Measurements from ENCODE around the gene GP5.

The GP5 gene

GRCh38 chr3:194399166-194399565 is at the start of gene GP5:
Gene GP5, minus strand, starts transcription at chr3:194399266. Its CDS starts 984 bp downstream, at chr3:194398282.
- peaks cover 22% of the 10 kb centered on the region for H3K27me3 Mint-ChIP-seq
- peaks cover 24% of the 10 kb centered on the region for H3K4me1 Mint-ChIP-seq
- no peaks in the 10 kb centered on the region for H3K36me3 Mint-ChIP-seq
- DNase-seq (ENCODE audit: low spot score in 2 of 2) = no peak
- peak within 1 kb of the TSS; percentile 81 for H3K4me3 Mint-ChIP-seq
- no peak for ATAC-seq (ENCODE audit: low read depth)
- H3K27ac Mint-ChIP-seq = no peak within 1 kb of the TSS
- H3K9me3 Mint-ChIP-seq = no peaks in the 10 kb centered on the region

- no peaks in the 10 kb centered on the region for H3K27me3 Mint-ChIP-seq
- no peak overlapping the region for H3K27ac Mint-ChIP-seq
- H3K4me1 Mint-ChIP-seq = peaks cover 10% of the 10 kb centered on the region
- H3K4me3 Mint-ChIP-seq = no peak overlapping the region
- no peaks in the 10 kb centered on the region for H3K9me3 Mint-ChIP-seq
- no peak for DNase-seq (ENCODE audit: low spot score in 2 of 2)
- peaks cover 39% of the 10 kb centered on the region for H3K36me3 Mint-ChIP-seq
- no peak for ATAC-seq (ENCODE audit: low read depth)
These were observed 48.6 kb upstream of the GP5 start for GRCh38 chr3:194447657-194448056.

- Mint-ChIP-seq H3K27ac (no peak overlapping the region), H3K4me1 (peaks cover 10% of the 10 kb centered on the region), H3K4me3 (no peak overlapping the region), H3K36me3 (peaks cover 38% of the 10 kb centered on the region), H3K9me3 (no peaks in the 10 kb centered on the region), H3K27me3 (no peaks in the 10 kb centered on the region)
- DNase-seq (ENCODE audit: low spot score in 2 of 2) (no peak), ATAC-seq (ENCODE audit: low read depth) (no peak)
These were observed 48.1 kb upstream of the GP5 start for GRCh38 chr3:194447161-194447560.

GRCh38 chr3:194446754-194447153 is 47.7 kb upstream of the GP5 start:
- Mint-ChIP-seq H3K27me3 (no peaks in the 10 kb centered on the region), H3K27ac (no peak overlapping the region), H3K9me3 (no peaks in the 10 kb centered on the region), H3K4me1 (peaks cover 8% of the 10 kb centered on the region), H3K4me3 (no peak overlapping the region), H3K36me3 (peaks cover 41% of the 10 kb centered on the region)
- no peak for ATAC-seq (ENCODE audit: low read depth)
- no peak for DNase-seq (ENCODE audit: low spot score in 2 of 2)

- ATAC-seq (ENCODE audit: low read depth) = peak; percentile 34
These were observed 47.1 kb upstream of the GP5 start for GRCh38 chr3:194446172-194446571.

GRCh38 chr3:194443901-194444300 is 44.8 kb upstream of the GP5 start:
- H3K4me1 Mint-ChIP-seq = no peaks in the 10 kb centered on the region
- H3K4me3 Mint-ChIP-seq = no peak overlapping the region
- no peak for ATAC-seq (ENCODE audit: low read depth)
- no peaks in the 10 kb centered on the region for H3K27me3 Mint-ChIP-seq
- no peak for DNase-seq (ENCODE audit: low spot score in 2 of 2)
- H3K36me3 Mint-ChIP-seq = peaks cover 39% of the 10 kb centered on the region
- H3K9me3 Mint-ChIP-seq = no peaks in the 10 kb centered on the region
- H3K27ac Mint-ChIP-seq = no peak overlapping the region

More at GRCh38 chr3:194446172-194446571, 47.1 kb upstream of the GP5 start:
- peaks cover 38% of the 10 kb centered on the region for H3K36me3 Mint-ChIP-seq
- peaks cover 7% of the 10 kb centered on the region for H3K4me1 Mint-ChIP-seq
- H3K4me3 Mint-ChIP-seq = no peak overlapping the region
- H3K27me3 Mint-ChIP-seq = no peaks in the 10 kb centered on the region
- no peaks in the 10 kb centered on the region for H3K9me3 Mint-ChIP-seq
- DNase-seq (ENCODE audit: low spot score in 2 of 2) = no peak
- H3K27ac Mint-ChIP-seq = no peak overlapping the region

- Mint-ChIP-seq H3K4me3 (no peak overlapping the region), H3K27me3 (no peaks in the 10 kb centered on the region), H3K36me3 (peaks cover 38% of the 10 kb centered on the region), H3K4me1 (no peaks in the 10 kb centered on the region), H3K9me3 (no peaks in the 10 kb centered on the region), H3K27ac (no peak overlapping the region)
- DNase-seq (ENCODE audit: low spot score in 2 of 2) = no peak
- ATAC-seq (ENCODE audit: low read depth) = no peak
These were observed 41.7 kb upstream of the GP5 start for GRCh38 chr3:194440756-194441155.

- peaks cover 41% of the 10 kb centered on the region for H3K36me3 Mint-ChIP-seq
- no peak overlapping the region for H3K4me3 Mint-ChIP-seq
- no peaks in the 10 kb centered on the region for H3K4me1 Mint-ChIP-seq
- DNase-seq (ENCODE audit: low spot score in 2 of 2) = no peak
- no peak overlapping the region for H3K27ac Mint-ChIP-seq
- no peak for ATAC-seq (ENCODE audit: low read depth)
- no peaks in the 10 kb centered on the region for H3K27me3 Mint-ChIP-seq
- H3K9me3 Mint-ChIP-seq = no peaks in the 10 kb centered on the region
These were observed 41.0 kb upstream of the GP5 start for GRCh38 chr3:194439881-194440550.

GRCh38 chr3:194434503-194434902 is 35.4 kb upstream of the GP5 start:
- no peaks in the 10 kb centered on the region for H3K9me3 Mint-ChIP-seq
- H3K27ac Mint-ChIP-seq = no peak overlapping the region
- H3K36me3 Mint-ChIP-seq = peaks cover 31% of the 10 kb centered on the region
- ATAC-seq (ENCODE audit: low read depth) = no peak
- H3K4me1 Mint-ChIP-seq = no peaks in the 10 kb centered on the region
- H3K4me3 Mint-ChIP-seq = no peak overlapping the region
- no peak for DNase-seq (ENCODE audit: low spot score in 2 of 2)
- no peaks in the 10 kb centered on the region for H3K27me3 Mint-ChIP-seq

GRCh38 chr3:194431554-194431953 is 32.5 kb upstream of the GP5 start:
- ATAC-seq (ENCODE audit: low read depth) = no peak
- Mint-ChIP-seq H3K27ac (no peak overlapping the region), H3K4me3 (no peak overlapping the region), H3K36me3 (peaks cover 29% of the 10 kb centered on the region), H3K27me3 (no peaks in the 10 kb centered on the region), H3K4me1 (no peaks in the 10 kb centered on the region), H3K9me3 (no peaks in the 10 kb centered on the region)
- DNase-seq (ENCODE audit: low spot score in 2 of 2) = no peak

GRCh38 chr3:194425399-194425798 is 26.3 kb upstream of the GP5 start:
- no peaks in the 10 kb centered on the region for H3K27me3 Mint-ChIP-seq
- no peaks in the 10 kb centered on the region for H3K9me3 Mint-ChIP-seq
- no peaks in the 10 kb centered on the region for H3K4me1 Mint-ChIP-seq
- H3K36me3 Mint-ChIP-seq = peaks cover 21% of the 10 kb centered on the region
- ATAC-seq (ENCODE audit: low read depth) (no peak), DNase-seq (ENCODE audit: low spot score in 2 of 2) (no peak)
- no peak overlapping the region for H3K27ac Mint-ChIP-seq
- H3K4me3 Mint-ChIP-seq = no peak overlapping the region

- Mint-ChIP-seq H3K36me3 (peaks cover 19% of the 10 kb centered on the region), H3K4me1 (no peaks in the 10 kb centered on the region), H3K4me3 (no peak overlapping the region), H3K9me3 (no peaks in the 10 kb centered on the region), H3K27me3 (no peaks in the 10 kb centered on the region), H3K27ac (no peak overlapping the region)
- ATAC-seq (ENCODE audit: low read depth) = no peak
- DNase-seq (ENCODE audit: low spot score in 2 of 2) = no peak
These were observed 25.9 kb upstream of the GP5 start for GRCh38 chr3:194424953-194425352.

- Mint-ChIP-seq H3K27ac (no peak overlapping the region), H3K9me3 (no peaks in the 10 kb centered on the region), H3K36me3 (peaks cover 17% of the 10 kb centered on the region), H3K4me3 (no peak overlapping the region), H3K27me3 (no peaks in the 10 kb centered on the region), H3K4me1 (no peaks in the 10 kb centered on the region)
- ATAC-seq (ENCODE audit: low read depth) (no peak), DNase-seq (ENCODE audit: low spot score in 2 of 2) (no peak)
These were observed 25.3 kb upstream of the GP5 start for GRCh38 chr3:194424373-194424772.

GRCh38 chr3:194423317-194423716 is 24.3 kb upstream of the GP5 start:
- no peaks in the 10 kb centered on the region for H3K27me3 Mint-ChIP-seq
- no peaks in the 10 kb centered on the region for H3K9me3 Mint-ChIP-seq
- H3K4me3 Mint-ChIP-seq = no peak overlapping the region
- no peak for DNase-seq (ENCODE audit: low spot score in 2 of 2)
- no peak for ATAC-seq (ENCODE audit: low read depth)
- H3K4me1 Mint-ChIP-seq = no peaks in the 10 kb centered on the region
- H3K36me3 Mint-ChIP-seq = peaks cover 17% of the 10 kb centered on the region
- H3K27ac Mint-ChIP-seq = no peak overlapping the region

- DNase-seq (ENCODE audit: low spot score in 2 of 2) (no peak), ATAC-seq (ENCODE audit: low read depth) (no peak)
- Mint-ChIP-seq H3K27me3 (no peaks in the 10 kb centered on the region), H3K9me3 (no peaks in the 10 kb centered on the region), H3K27ac (no peak overlapping the region), H3K4me3 (no peak overlapping the region), H3K4me1 (no peaks in the 10 kb centered on the region), H3K36me3 (peaks cover 17% of the 10 kb centered on the region)
These were observed 23.1 kb upstream of the GP5 start for GRCh38 chr3:194422188-194422587.
